HG03565 (cell line): Measurements from ENCODE around the gene SHISA9.
"Not testable (repeated sequence)": the region's sequence is repeated elsewhere in the genome, so short reads cannot be mapped to it uniquely, and the experiment has no call there.

Experiments used
- ATAC-seq: cut with Tn5 transposase; IDR thresholded peaks from one replicate; pipeline ENCODE4 v1.9.1; 2021; ENCODE audit warnings: mild to moderate bottlenecking, moderate library complexity; ENCODE audit not compliant: unreplicated experiment

The SHISA9 gene

DNA sequence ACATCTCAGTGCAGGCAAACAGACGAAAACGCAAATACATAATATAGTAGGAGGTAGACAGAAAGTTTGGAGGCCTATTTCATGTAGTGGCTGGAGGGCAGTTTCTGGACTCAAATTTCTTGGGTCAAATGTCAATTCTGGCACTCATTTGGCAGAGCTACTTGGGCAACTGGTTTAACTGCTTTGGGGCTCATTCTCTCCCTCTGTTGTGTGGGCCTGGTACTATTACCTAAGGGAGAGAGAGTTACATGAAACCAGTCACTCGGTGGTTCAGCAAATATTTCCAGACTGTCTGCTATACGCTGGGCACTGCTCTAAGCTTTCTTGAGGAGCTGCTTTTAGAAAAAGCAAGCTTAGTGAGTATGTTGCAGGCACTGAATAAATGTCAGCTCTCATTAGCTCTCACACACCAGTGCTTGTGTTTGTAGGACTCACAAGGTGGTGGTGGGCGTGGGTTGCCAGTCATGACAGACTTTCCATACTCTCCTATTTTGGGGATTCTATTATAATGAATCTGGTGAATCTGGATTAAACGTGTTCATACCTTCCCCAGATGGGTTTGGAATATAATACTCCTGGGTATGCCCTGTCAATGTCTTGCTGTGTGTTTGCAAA is 1.8 kb upstream of the SHISA9 start:
- no peak for ATAC-seq

DNA sequence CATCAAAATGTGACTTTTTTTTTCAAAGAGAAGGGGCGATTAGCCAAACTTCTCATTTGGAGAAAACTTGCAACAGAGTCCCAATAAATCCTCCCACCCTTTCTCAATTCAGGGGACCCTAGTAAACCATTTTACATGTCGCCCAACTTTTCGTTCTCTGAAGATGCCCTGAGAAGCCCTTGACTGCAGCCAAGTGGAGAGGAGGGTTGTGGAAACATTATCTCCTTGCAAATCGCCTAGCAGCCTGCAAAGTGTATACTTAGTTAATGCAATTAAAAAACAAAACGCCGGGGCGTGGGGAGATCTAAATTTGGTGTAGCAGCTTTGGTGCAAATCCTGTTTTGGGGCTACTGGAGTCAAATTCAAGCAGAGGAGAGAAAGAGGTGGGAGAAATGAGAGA is 1.2 kb upstream of the SHISA9 start:
- no peak for ATAC-seq

DNA sequence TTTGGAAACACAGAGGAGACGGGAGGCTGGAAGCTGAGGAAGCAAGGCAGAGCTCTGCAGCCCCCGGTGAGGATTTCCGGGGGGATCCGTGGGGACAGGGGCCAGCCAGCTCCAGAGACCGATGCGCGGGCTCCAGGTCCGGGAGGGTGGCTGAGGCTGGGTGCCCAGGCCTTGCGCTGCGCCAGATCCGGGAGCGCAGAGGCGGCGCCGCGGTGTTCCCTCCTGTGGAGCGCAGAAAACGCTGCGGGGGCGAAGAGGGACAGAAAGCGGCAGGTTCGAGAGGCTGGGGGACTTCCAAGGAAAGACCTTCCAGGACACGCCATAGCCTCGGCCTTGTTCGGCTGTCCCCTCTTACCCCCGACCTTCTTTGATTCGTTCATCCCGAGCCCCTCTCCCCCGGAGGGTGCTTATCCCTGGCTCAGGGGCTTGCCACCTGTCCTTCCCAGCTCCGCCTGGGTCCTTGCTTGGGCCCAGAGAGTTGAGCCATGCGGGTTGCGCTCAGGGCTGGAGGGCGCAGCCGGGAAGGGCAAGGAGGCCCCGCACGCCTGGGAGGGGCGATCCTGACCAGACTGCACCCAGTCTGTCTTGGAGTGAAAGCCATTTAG is 697 bp upstream of the SHISA9 start:
- no peak for ATAC-seq

DNA sequence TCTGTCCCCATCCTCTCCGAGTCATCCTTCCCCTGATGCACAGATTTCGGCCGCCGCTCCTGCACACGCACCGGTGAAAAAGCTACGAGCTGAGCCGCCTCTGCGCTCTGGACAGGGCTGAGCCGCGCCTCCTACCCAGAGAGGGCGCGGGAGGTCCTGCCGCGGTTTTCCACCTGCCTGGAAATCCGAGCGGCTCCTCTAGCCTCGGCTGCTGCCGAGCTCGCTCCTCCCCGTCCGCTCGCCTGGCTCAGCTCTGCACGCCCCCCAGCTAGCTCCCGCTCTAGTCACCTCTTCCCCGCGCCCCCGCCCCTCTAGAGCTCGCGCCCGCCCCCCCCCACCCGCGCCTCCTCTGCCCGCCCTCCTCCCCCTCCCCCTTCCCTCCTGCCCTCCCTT is 198 bp upstream of the SHISA9 start:
- no peak for ATAC-seq

DNA sequence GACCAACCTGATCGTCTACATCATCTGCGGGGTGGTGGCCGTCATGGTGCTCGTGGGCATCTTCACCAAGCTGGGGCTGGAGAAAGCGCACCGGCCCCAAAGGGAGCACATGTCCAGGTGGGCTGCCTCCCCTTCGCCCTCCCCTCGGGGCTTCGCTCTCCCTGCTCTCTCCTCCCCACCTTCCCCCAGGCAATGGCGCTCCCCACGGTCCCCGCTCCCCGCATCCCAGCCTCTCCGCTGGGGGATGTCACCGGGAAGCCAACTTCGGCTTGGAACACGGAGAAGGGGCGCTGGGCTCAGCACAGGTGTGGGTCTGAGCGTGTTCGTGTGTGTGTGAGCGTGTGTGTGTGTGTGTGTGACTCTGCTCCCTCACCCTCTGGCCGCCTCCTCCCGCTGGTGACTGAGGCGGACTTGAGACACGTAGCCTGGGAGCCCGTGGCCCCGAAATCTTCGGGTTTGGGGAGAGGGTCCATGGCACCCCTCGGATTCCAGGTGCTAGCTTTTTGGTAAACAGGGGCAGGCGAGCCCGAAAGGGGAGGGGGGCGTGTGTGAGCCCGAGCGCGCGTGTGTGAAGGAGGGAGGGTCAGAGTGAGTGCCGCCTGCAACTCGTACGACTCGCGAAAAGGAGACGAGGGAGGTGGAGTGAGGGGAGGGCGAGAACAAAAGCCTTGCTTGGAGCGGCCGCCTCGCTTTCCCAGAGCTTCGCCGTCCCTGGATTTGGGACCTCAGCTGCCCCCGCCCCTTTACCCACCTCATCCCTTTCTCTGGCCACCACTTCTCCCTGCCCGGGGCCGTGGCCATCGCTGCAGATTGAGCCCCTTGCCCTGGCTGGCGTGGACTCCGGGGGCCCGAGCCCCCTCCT is 1.3 kb downstream of the SHISA9 start:
- no peak for ATAC-seq

DNA sequence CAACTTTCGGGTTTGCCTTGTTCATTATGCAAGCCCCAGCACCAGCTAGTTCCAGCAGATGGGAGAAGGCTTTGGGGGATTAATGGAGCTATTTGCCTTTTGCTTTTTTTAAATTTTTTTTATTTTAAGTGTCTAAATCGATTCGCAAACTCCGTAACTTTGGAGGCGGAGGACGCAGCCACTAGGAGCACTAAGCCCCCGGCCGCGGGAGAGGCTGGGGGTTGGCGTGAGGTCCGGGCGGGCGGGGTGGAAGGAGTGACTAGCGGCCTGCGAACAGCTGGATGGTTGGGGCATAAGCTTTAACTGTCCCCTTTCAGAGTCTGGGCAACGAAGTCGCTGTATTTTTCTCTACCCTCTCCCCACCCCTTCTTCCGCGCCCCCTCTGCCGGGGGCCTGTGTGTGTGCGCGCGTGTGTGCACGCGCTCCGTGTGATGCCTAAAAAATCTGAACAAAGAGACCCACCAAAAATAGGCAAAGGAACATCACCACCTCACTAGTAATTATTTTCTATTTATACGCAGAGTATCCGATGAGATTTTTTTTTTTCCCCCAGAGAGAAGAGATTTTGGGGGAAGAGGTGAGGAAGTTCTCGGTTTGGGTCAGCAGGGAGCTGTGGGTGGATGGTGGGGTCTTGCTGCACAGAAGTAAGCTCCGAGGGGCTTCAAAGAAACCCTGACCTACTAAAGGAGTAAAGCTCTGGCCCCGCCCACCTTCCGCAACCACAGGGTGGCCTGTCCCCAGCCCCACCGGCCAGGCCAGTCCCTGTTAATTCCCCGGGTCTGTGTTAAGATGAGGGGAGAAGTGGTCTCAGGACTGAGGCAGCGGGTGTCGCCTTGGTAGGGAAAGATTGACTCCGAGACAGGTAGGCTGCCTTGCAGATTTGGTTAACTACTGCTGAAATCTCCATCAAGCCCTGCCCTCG is 2.3 kb downstream of the SHISA9 start:
- ATAC-seq = no peak

DNA sequence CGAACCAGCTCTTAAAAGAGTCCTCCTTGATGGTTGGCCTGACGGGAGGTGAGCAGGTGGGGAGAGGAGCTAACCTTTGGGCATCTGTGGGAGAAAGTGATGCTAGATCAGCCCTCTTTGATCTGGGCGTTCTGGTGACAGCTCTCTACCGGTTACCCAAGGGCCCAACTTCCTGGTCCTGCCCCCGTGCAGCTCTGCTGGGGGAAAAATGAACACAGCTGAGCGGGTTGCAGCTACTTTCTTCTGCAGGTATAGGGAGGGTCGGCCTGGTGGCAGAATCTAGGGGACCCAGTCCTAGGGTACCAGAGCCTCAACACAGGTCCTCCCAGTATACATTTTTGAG is 2.9 kb downstream of the SHISA9 start:
- ATAC-seq = no peak

DNA sequence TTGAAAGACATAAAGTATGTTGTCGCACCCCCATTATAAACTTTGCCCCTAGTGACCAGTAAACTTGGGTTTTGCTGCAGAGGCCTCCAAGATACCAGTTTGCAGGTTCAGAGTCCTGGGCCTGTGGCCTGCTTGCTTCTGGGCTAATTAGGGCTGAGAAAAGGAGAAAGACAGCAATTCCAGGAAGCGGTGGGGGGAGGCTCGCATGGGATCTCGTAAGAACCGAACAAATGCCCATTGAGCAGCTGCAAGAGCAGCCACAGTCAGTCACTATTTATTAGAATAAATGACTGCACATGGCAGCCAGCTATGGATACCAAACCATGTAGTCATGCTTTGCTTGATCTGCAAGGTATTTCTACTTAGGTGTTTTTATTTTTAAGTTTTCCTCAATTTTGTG is 4.9 kb downstream of the SHISA9 start:
- no peak for ATAC-seq

DNA sequence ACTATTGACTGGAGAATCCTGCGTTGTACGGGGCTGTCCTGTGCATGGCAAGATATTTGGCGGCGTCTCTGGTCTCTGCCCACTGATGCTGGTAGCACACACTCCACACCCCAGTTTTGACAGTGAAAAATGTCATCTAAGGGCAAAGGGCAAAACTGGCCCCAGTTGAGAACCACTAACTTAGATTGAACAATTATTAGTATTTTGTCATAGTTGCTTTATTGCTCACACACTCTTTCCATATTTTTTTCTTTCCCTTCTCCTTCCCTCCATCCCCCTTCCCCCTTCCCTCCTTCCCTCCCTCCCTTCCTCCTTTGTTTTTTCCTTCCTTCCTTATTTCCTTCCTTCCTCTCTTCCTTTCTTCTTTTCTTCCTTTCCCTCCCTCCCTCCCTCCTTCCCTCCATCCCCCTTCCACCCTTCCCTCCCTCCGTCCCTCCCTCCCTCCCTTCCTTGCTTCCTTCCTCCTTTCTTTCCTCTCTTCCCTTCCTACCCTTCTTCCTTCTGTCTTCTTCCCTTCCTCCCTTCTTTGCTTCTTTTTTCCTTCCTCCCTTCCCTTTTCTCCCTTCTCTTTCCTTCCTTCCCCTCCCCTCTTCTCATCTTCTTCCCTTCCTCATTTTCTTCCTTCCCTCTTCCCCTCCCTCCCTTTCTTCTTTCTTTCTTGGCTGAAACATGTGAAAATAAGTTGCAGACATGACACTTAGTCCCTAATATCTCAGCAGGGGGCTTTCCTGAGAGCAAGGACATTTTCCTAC is 5.5 kb downstream of the SHISA9 start:
- no peak for ATAC-seq

DNA sequence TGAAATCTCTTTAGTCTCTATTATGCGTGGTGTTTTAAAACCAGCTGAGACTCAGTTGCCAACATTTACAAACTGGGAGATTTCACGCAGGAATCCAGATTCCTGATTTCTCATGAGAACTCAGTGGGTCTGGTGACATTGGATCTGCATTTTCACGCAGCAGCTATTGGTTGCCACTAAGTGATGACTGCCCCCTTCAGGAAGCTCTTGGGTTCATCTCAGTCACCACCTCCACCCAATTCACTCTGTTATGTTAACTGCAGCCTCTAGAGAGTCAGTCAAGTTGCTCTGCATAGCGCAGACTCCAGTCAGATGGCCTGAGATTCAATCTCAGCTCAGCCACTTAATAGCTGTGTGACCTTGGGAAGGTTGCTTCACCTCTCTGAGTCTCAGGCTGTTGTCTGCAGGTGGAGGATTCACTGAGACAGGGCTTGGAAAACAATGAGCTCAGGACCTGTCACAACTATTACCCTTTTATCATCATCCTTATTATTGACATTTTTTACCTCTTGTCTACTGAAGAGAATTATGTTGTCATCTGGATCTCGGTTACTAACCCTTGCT is 6.4 kb downstream of the SHISA9 start:
- ATAC-seq = no peak

DNA sequence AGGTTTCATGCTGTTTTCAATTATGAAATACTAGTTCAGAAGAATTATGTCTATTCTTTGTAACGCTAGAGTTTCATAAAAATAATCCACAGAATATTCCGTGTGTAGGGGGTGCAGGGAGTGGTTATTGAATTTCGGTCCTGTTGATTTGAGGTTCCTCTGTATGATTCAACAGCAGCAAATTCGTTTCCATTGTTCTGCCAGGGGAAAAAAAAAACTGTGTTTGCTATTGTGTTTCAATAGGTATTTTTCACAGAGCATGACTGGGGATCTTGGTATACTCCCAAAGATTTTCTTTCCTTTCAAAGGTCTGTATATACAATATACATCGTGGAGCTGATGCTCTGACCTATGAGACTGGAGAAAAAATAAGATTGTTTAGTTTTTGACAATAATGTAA is 15.8 kb downstream of the SHISA9 start:
- ATAC-seq = no peak

DNA sequence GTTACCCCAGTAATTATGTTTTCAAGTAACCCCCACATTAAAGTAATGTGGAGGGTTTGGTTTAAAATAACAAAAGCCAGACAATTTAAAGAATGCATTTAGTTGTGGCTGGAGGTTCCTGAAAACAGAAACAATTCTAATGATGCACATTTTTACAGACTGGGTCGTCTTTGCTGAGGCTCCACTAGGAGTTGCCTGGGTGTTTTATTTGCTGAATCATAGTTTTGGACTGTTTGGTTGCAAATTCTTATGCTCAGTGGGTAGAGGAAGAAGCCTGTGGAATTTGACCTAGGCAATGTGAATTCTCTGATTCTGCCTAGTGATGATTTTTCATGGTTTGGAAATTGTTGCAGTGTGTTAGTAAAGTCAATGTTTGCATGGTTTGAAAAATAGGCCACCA is 16.3 kb downstream of the SHISA9 start:
- no peak for ATAC-seq

DNA sequence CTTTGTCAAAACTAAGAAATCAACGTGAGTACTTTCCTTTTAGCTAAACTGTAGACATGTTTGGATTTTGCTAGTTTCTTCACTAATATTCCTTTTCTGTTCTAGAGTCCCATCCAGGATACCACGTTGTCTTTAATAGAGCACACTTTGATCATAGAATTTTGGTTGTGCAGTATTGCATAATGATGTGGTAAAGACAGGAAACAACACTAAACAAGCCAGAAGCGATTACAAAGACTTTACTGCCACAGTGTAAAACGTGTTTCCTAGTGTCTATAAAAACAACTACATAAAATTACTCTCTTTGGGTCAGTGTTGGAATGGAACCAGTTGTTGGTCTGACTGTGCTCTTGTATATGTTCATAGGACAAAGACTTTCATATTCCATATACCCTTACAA is 19.3 kb downstream of the SHISA9 start:
- ATAC-seq = no peak

DNA sequence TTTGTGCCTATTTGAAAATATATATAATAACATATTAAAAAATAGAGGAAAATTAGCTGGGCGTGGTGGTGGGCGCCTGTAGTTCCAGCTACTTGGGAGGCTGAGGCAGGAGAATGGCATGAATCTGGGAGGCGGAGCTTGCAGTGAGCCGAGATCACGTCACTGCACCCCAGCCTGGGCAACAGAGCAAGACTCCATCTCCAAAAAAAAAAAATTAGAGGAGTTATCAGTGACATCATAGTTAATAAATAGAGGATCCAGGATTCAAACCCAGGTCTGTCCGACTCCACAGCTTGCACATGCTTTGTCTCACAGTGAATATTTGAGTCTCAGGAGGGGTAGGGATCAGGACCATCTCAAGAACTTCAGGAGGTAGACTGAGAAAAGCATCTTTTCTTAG is 22.2 kb downstream of the SHISA9 start:
- ATAC-seq = not testable (repeated sequence)

DNA sequence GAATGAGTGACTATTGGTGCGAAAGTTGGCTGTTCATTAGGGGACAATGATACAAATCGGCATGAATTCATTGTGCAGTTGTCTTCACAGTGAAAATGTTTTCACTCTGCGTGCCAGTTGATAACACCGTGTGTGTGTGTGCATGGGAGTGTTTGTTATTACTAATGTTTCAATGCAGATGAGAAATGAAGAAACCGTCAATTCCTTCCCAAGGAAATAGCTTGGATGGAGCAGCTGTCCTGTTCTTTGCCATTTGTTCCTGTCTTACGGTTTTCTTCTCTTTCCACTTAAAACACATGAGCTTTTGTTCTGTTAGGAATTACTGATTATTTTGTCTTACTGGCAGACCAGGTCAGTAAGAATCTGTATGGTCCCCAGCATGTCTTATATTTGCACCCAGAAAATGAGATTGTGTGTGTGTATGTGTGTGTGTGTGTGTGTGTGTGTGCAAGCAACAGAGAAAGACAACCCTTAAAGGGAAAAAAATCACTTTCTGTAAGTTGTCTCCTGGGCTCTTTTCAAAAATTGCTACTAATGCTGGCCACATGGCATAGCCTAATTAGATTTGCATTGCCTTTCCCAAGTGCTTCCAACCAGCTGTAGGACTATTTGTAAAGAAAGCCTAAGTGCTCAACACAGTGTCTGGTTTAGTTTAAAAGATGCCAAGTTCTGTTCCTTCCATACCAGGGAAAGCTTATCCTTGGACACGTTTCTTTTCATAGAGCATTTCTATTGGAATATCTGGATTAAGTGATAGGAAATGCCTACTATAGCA is 23.8 kb downstream of the SHISA9 start:
- no peak for ATAC-seq

DNA sequence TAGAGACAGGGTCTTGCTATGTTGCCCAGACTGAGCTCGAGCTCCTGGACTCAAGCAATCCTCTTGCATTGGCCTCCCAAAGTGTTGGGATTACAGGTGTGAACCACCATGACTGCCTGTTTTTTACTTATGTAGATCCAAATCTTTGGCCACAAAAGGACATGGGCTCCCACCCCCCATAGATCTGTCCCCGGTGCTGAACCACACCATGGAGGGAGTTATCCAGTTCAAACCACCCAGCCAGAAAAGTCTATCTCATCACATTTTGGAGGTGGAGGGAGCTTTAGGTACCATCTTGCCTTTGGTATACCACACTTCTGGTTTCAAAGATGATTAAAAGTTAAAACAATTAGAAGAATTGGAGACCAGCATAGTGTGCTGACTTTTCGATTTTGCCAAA is 26.2 kb downstream of the SHISA9 start:
- ATAC-seq = no peak

DNA sequence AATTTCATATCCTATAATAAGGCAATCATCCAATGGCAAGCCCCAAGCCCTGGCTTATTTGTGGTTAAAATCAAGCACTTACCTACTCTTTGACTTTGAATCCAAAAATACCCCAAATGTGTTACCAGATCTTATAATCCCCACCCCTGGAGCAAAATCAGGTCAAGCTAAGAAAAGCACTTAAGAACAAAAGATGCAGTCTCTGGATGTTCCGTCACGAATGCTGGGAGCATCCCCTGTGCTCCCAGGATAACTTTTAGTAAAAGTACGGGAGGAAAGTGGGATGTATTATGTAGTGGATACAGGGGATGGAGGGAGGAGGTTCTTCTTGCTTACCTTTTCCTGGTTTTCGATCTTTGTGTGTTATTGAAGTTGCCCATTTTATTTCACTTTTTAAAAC is 29.5 kb downstream of the SHISA9 start:
- ATAC-seq = no peak

DNA sequence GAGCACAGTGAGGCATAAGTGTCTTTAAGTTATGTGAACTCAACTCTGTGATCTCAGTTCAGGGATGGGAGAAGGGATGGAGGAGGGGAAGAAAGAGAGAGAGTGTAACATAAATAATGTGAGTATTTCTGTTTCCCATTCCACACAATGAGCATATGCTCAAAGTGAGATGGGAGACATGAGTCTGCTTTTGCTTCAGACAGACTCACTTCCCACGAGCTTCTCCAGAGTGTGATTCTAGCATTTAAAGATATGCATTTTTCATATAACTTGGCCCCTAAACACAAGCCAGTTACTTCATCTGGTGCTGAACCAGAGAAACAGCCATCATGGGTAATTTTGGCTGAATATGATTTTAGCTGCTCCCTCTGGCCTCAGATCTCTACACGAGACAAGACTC is 35.0 kb downstream of the SHISA9 start:
- ATAC-seq = no peak

DNA sequence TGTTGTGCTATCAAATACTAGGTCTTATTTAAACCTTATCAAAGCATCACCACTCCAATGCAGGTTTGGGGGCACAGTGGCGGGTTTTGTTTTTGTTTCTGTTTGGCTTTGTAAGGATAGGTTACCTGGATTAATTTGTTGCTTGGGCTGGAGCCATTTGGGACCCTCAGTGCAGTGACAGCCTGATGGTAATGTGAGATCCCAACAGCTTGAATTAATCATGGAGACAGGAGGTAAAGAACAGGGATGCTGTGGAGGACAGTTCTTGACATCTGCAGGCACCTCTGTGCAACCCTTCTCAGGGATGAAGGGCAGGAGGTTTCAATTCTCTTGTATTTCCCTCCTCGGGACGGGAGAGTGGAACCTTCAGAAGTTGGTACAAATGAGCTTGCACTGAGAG is 40.5 kb downstream of the SHISA9 start:
- ATAC-seq = no peak

DNA sequence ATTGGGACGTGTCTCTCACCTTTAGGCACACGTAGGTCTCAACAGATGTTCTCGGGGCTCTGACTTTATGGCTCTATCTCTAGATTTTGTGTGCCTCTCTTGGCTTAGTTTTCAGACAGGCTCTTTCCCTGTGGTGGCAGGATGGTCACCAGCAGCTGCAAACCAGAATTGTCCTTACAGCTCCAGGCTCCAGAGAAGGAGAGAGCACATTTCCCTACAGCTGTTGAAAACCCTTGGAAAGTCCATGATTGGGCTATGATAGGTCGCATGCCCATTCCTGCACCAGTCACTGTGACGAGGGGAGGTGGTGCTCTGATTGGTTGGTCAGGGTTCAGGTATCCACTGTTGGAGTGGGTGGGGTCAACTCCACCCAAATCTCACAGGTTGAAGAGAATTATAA is 41.5 kb downstream of the SHISA9 start:
- ATAC-seq = no peak
